SW 1271 (cell line): ENCODE data around the gene POLE2.
"Not testable (repeated sequence)": the region's sequence is repeated elsewhere in the genome, so short reads cannot be mapped to it uniquely, and the experiment has no call there.

ENCODE experiments used
- DNase-seq, 2 experiments: peaks; one replicate each; lab custom pipeline; 2025; lab: John Stamatoyannopoulos, UW

Gene POLE2

DNA sequence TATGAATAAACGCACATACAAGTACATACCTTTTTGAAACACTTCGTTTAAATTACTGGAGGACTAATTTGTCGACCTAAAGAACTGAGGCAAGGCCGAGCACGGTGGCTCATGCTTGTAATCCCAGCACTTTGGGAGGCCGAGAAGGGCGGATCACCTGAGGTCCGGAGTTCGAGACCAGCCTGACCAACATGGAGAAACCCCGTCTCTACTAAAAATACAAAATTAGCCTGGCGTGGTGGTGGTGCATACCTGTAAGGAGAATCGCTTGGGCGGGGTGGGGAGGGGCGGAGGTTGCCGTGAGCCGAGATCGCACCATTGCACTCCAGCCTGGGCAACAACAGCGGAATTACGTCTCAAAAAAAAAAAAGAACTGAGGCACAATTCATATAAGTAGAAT is 68.7 kb downstream of the POLE2 start:
- DNase-seq: not testable (repeated sequence)

DNA sequence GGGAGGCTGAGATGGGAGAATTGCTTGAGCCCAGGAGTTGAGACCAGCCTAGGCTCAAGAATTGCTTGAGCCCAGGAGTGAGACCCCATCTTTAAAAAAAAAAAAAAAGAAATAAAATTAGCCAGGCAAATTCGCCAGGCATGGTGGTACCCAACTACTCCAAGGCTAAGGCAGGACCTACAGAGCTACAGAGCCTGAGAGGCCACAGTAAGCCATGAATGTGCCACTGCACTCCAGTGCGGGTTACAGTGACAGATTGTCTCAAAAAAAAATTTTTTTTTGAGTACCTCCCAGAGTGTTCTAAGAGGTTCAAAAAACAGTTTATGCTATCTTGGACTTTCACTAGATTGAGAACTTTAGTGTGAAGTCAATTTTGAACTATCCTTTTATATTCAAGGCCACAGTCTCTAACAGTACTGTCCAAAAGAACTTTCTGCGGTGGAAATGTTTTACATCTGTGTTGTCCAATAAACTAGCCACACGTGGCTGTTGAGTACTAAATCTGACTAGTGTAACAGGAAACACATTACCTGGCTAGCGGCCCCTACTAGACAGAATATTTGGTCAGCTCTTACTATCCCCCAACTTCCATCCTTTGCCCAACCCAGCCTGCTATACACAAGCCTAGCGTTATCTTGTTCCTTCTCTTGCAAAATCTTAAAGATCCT is 70.0 kb downstream of the POLE2 start:
- no peak for DNase-seq

DNA sequence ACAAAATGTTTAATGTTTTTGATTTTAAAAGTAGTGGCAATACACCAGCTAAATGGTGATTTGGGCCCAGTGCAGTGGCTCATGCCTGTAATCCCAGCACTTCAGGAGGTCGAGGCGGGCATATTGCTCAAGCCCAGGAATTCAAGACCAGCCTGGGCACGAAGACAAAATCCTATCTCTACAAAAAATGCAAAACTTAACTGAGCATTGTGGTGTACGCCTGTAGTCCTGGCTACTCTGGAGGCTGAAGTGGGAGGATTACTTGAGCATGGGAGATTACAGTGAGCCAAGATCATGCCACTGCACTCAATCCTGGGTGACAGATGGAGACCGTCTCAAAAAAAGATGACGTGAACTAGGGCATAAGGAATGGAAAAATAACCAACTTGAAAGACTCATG is 72.2 kb downstream of the POLE2 start:
- DNase-seq: no peak

DNA sequence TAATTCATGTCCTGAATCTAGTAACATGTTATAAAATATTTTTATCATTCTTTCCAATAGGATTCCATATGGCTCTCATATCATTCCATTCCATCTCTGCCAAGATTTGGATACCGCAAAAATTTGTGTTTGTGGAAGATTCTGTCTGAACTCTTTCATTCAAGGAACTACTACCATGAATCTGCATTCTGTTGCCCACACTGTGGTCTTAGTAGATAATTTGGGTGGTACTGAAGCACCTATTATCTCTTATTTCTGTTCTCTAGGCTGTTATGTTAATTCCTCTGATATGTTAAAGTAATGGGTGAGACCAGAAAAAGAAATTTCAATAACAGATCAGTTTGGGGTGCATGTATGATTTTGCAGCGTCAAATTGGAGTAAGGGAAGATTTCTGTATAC is 73.8 kb downstream of the POLE2 start:
- DNase-seq: no peak

DNA sequence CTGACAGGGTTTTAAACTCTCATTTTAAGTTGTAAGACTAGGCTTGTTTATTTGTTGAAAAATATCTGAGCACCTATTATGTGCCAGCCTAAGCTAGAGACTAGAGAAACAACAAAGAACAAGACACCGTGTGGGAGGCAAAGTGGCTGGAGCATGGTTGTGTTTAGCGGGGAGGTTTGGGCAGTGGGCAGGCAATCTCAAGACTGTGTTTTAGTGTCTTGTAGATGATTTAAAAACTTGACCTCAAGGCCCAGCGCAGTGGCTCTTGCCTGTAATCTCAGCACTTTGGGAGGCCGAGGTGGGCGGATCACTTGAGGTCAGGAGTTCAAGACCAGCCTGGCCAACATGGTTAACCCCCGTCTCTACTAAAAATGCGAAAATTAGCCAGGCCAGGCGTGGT is 75.3 kb downstream of the POLE2 start:
- DNase-seq: no peak

DNA sequence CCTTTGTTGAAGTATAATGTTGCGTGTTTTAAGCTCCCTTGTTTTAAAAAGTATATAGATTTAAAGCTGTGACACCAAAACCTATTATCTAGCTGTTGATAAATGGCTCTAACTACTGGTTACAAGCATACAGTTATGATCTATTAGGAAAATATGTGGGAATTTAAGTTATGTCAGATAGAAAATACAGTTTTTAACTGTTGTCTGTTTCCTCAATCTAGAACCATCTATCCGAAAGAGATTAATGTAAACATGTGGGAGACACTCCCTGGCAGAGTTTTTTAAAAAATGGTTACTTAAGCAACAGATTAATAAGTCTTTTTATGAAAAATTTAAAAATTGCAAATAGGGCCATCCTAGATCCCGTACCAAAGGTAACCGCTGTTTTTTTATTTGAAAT is 75.8 kb downstream of the POLE2 start:
- DNase-seq: no peak

DNA sequence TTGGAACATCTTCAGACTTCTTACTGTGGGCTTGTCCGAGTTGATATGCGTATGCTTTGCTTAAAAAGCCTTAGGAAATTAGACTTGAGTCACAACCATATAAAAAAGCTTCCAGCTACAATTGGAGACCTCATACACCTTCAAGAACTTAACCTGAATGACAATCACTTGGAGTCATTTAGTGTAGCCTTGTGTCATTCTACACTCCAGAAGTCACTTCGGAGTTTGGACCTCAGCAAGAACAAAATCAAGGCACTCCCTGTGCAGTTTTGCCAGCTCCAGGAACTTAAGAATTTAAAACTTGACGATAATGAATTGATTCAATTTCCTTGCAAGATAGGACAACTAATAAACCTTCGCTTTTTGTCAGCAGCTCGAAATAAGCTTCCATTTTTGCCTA is 80.4 kb downstream of the POLE2 start:
- no peak for DNase-seq

DNA sequence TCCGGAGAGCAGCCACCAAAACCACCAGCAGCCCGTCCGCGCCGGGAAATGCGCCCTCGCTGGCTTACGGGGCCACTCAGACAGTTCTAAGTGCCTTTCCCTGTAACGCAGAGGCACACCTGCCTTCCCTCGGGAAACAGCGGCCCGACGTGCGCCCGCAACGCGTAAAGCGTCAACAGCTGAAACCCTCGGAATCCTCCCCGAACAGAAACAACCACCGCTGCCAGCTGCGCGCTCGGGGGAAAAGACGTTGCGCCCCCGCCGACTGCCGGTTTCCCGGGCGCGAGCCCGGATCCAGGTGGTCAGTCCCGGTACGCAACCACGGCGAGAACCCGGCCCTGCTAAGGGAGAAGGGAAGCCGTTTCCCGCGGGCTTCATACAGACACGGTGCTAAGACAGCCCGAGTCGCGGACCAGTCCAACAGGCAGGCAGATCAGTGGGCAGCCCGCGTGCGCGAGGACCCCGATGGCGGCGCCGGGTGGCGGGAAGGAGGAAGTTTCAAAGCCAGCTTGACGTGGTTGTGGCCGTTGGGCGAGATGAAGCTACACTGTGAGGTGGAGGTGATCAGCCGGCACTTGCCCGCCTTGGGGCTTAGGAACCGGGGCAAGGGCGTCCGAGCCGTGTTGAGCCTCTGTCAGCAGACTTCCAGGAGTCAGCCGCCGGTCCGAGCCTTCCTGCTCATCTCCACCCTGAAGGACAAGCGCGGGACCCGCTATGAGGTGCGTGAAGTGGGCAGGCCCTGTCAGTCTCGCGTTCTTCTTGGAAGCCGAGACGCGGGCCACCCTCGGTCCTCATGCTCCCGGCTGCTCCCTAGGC is 89.3 kb downstream of the POLE2 start, which contains the start of gene LRR1:
Gene LRR1, plus strand, starts transcription at position 456 of the 816 bp plus-strand sequence. Its CDS starts 81 bp downstream, at position 537.
- peak; percentile 65 to 84 for DNase-seq

DNA sequence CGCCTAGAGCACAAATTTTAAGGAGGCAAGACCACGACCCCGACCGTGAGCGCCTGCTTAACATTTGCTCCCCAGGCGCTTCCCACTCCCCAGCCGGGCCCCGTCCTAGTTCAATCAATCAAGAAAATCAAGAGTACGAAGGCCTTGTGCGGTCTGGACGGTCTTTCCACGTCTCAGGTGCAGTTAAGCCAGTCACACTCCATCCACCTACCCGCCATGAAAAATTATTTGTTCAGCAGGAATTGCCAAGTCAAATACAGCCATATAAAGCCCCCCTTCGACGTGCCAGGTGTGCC is 89.9 kb downstream of the POLE2 start:
- no peak for DNase-seq

DNA sequence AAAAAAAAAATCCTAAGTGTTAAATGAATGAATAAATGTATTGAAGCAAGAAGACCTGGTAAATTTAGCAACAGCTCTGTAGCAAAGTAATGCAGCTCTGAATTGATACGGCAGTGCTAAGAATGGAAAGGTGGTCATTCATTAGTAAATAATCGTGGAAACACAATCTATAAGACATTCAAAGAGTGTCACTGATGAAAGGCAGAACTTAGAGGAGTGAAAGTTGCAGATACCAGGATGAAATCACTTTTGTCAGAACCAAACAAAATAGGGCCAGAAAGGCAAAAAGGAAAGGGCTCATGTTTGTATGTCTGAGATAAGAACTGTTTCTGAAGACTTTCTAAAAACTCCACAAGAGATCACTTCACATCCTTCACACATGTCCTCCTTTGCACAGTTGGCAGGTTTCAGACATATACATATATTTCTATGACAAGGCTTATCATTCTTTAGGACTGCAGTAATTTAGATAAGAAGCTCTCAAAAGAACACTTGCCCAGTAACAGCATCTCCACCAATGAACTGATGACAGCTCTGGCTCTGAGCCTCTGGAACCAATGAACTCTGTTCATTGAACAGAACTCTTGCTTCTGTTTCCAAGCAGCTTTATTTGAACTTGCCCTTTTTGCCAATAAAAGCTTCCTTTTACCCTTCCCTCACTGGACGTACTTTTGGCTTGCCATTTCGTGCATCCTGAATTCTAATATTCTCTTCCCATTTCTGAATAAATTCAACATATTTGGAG is 93.5 kb downstream of the POLE2 start:
- DNase-seq: peak in 1 of 2 experiments; percentile 27
